Testis (tissue), 3 donors: Measurements from ENCODE around the gene CA14. TPM values are rescaled to one million over a fixed set of nuclear protein-coding genes. Genes with fewer than 3 reads are reported as not detected.

Source experiments
- DNase-seq: peaks from one replicate; pipeline ENCODE4 v3.0.0-alpha.2; 2019
- H3K27ac ChIP-seq, 2 donors: fragments of 200-600 bp; sonication (generic); one replicate each; pipeline ENCODE4 v1.5.1; 2019
- H3K27me3 ChIP-seq: fragments of 200-600 bp; sonication (generic); one replicate; pipeline ENCODE4 v1.5.1; 2019
- H3K36me3 ChIP-seq: fragments of 200-600 bp; sonication (generic); one replicate; pipeline ENCODE4 v1.5.1; 2017; ENCODE audit warnings: low read depth; ENCODE audit errors: missing control alignments
- H3K4me1 ChIP-seq: fragments of 200-600 bp; sonication (generic); one replicate; pipeline ENCODE4 v1.5.1; 2019
- H3K4me3 ChIP-seq, 2 donors: fragments of 200-600 bp; sonication (generic); one replicate each; pipeline ENCODE4 v1.5.1; 2017 to 2019
- H3K9me3 ChIP-seq: fragments of 200-600 bp; sonication (generic); one replicate; pipeline ENCODE4 v1.5.1; 2017
- POLR2A ChIP-seq: fragments of 450-650 bp; IDR thresholded peaks from one replicate; pipeline ENCODE4 v1.6.1; 2017; ENCODE audit warnings: antibody characterized with exemption, mild to moderate bottlenecking, moderate library complexity
- WGBS, 2 donors: methylation state at CpG; one replicate each; pipeline ENCODE4 v1.1.5; 2018; 5-methylcytosine and 5-hydroxymethylcytosine counted together
- intact Hi-C: fragments of 100-400 bp; cut with DNase I; formaldehyde crosslinking; loops from one replicate; pipeline ENCODE4 v1.15.1; 2023; ENCODE audit warnings: low total_unique reads
- polyA plus RNA-seq: library from polyadenylated mRNA; stranded (reverse); fragments of 350-450 nt; fragmentation: Illumina TruSeq; extraction: RNeasy Lipid Tissue Mini Kit (QIAGEN cat#74804); gene quantifications from one replicate; pipeline ENCODE4 v1.2.3, GENCODE V29; 2014; ENCODE audit warnings: low read depth, low replicate concordance; ENCODE audit not compliant: insufficient read depth
- total RNA-seq, 2 donors: library from RNA; depleted of rRNA; stranded (reverse); fragments of >200 nt; gene quantifications; one replicate each; pipeline ENCODE4 v1.2.3, GENCODE V29; 2016
- TF ChIP-seq, protein P1 (sequence below), 3 experiments: fragments of 450-650 bp in 2 of 3; fragments of 200-600 bp in 1 of 3; sonication (generic) in 1 of 3; IDR thresholded peaks; one replicate each; pipeline ENCODE4 v1.5.1; 2016 to 2019; ENCODE audit warnings: antibody characterized with exemption in 3 of 3, mild to moderate bottlenecking in 2 of 3, moderate library complexity in 1 of 3

CA14 gene
- total and polyA plus RNA-seq, 3 donors from 2014 or later, result 0.25 to 0.98 TPM; not detected in 1

DNA sequence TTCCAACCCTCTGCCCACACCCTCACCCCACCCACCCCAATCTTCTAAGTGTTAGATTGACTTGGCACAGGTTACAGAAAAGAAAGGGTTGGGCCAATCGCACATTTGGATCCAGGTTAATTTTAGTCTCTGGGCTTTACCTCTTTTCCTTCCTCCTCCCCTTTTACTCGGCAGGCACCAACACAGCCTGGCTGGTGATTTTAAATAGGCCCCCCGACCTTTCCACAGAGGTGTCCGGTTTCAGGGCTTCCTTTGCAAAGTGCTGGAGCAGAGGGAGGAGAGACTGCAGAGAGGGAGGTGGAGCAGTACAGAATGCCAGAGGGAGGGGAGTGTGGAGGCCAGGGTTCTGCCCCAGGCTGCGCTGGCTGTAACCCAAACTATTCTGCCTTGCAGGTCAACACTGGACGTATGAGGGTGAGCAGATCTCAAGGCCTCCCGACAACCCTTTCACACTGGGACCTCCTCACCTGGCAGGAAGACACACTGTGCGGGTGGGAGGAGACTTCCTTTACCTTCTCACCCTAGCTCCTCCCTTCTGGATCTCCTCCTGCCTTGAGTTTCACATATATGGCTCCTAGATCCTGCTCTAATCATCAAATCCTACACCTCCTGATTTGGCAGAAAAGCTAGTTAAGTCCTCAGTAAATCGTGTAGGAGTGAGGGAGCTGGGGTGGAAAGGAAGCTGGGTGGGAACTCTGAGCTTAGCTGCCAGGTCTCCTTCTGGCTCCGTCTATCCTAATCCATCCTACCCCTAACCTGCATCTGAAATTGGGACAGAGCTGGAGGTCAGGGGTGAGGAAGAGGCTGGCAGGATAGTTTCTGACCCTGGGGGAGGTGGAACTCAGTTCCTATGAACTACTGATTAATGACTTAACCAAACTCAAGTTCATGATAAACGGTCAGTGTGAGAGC lies 2.4 kb downstream of the CA14 start:
- TF ChIP-seq, protein P1, sequence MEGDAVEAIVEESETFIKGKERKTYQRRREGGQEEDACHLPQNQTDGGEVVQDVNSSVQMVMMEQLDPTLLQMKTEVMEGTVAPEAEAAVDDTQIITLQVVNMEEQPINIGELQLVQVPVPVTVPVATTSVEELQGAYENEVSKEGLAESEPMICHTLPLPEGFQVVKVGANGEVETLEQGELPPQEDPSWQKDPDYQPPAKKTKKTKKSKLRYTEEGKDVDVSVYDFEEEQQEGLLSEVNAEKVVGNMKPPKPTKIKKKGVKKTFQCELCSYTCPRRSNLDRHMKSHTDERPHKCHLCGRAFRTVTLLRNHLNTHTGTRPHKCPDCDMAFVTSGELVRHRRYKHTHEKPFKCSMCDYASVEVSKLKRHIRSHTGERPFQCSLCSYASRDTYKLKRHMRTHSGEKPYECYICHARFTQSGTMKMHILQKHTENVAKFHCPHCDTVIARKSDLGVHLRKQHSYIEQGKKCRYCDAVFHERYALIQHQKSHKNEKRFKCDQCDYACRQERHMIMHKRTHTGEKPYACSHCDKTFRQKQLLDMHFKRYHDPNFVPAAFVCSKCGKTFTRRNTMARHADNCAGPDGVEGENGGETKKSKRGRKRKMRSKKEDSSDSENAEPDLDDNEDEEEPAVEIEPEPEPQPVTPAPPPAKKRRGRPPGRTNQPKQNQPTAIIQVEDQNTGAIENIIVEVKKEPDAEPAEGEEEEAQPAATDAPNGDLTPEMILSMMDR (IDR thresholded peaks at IDR 0.05), result no peak
- no peak for TF ChIP-seq POLR2A
- DNase-seq, result peak; percentile 59
- WGBS, 2 donors, result 24 to 40% methylated on average over 11 of the region's 11 CpGs
- Histone ChIP-seq H3K4me1 (peaks cover 43% of the 10 kb centered on the region), H3K27me3 (no peaks in the 10 kb centered on the region), H3K27ac (peak overlapping the region in 1 of 2 donors; percentile 46), H3K4me3 (no peak overlapping the region), H3K36me3 (no peaks in the 10 kb centered on the region), H3K9me3 (no peaks in the 10 kb centered on the region)
- intact Hi-C loops, result no loop called here

DNA sequence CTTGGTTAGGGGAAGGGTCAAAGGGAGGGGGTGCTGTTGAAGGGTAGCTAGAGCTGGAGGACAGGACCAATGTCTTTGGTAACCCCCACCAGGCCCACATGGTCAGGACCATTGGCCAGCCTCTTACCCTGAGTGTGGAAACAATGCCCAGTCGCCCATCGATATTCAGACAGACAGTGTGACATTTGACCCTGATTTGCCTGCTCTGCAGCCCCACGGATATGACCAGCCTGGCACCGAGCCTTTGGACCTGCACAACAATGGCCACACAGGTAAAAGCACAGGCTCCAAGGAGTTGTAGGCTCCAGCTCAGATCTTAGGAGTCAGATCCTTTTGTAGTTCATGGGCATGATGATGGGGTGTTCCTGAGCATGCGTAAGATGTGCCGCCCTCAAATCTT lies 3.8 kb downstream of the CA14 start:
- H3K9me3 ChIP-seq, result no peaks in the 10 kb centered on the region
- H3K4me3 ChIP-seq, result no peak overlapping the region
- intact Hi-C loops, result no loop called here
- TF ChIP-seq, protein P1 (IDR thresholded peaks at IDR 0.05), result no peak
- TF ChIP-seq POLR2A, result no peak
- WGBS, 2 donors, result 88 to 92% methylated on average over 6 of the region's 6 CpGs
- peaks cover 39% of the 10 kb centered on the region for H3K4me1 ChIP-seq
- H3K27me3 ChIP-seq, result no peaks in the 10 kb centered on the region
- DNase-seq, result no peak
- H3K36me3 ChIP-seq, result no peaks in the 10 kb centered on the region
- no peak overlapping the region for H3K27ac ChIP-seq

DNA sequence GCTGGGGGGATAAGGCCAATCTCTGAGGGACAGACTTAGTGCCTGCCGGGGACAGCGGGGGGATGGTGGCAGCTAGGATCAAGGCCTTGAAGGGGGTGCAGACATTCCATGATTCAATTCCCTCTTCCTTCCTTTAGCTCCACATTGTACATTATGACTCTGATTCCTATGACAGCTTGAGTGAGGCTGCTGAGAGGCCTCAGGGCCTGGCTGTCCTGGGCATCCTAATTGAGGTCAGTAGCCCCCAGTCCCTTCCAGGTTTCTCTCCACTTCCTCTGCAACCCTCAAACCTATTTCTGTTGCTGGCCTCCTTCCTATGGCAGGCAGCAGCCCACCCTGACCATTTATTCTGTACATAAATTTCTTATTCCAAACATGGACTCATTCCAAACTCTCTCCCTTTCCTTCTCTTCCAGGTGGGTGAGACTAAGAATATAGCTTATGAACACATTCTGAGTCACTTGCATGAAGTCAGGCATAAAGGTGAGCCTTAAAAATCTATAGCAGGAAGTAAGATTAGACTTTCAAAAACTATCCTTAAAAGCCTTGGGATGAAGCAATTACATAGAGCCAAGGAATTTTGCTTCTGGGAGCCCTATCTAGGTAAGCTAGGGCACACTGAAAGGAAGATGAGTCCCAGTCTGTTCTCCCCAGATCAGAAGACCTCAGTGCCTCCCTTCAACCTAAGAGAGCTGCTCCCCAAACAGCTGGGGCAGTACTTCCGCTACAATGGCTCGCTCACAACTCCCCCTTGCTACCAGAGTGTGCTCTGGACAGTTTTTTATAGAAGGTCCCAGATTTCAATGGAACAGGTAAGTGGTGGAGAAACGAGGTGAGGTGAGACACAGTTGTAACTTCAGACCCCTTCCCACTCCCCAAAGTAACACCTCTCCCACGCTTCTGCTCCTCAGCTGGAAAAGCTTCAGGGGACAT lies 5.1 kb downstream of the CA14 start:
- intact Hi-C loops, result no loop called here
- TF ChIP-seq POLR2A, result no peak
- TF ChIP-seq, protein P1 (IDR thresholded peaks at IDR 0.05), result no peak
- no peaks in the 10 kb centered on the region for H3K27me3 ChIP-seq
- 80 to 88% methylated on average over 6 of the region's 6 CpGs for WGBS, 2 donors
- no peaks in the 10 kb centered on the region for H3K9me3 ChIP-seq
- no peak overlapping the region for H3K27ac ChIP-seq
- H3K36me3 ChIP-seq, result no peaks in the 10 kb centered on the region
- no peak for DNase-seq
- peaks cover 37% of the 10 kb centered on the region for H3K4me1 ChIP-seq
- no peak overlapping the region for H3K4me3 ChIP-seq

DNA sequence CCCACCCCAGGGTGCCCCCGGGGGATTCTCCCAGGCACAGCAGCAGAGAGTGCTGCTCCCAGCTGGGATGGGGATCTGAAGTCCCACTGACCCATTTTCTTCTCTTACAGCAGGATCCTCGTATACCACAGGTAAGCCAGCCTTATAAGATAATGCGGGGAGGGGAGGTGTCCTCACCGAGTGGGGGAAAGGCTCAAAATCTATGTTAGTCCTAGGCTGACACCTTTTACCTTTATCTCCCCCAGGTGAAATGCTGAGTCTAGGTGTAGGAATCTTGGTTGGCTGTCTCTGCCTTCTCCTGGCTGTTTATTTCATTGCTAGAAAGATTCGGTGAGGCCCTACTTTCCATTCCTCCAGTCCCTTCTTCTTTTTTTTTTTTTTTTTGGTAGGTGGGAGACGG lies 6.0 kb downstream of the CA14 start:
- Histone ChIP-seq H3K4me3 (no peak overlapping the region), H3K27me3 (no peaks in the 10 kb centered on the region), H3K27ac (no peak overlapping the region), H3K4me1 (peaks cover 33% of the 10 kb centered on the region), H3K9me3 (no peaks in the 10 kb centered on the region), H3K36me3 (no peaks in the 10 kb centered on the region)
- intact Hi-C loops, result no loop called here
- TF ChIP-seq POLR2A, result no peak
- TF ChIP-seq, protein P1 (IDR thresholded peaks at IDR 0.05), result no peak
- no peak for DNase-seq
- 83% methylated on average over 6 of the region's 6 CpGs for WGBS, 2 donors
